Neural crest cell (in vitro differentiated cells): ENCODE results near the gene ABCA6. TPM values are rescaled to one million over a fixed set of nuclear protein-coding genes. Genes with fewer than 3 reads are reported as not detected.
A peak's percentile ranks its signal among the peaks of the same experiment; 100 is the strongest.

Experiments used
- DNase-seq: peaks from one replicate; pipeline ENCODE4 v3.0.0; 2021; ENCODE audit warnings: low read depth, mixed read lengths, low spot score
- H3K27ac Mint-ChIP-seq: one replicate; pipeline ENCODE4 v1.8.0; 2021; ENCODE audit warnings: mild to moderate bottlenecking, mixed read lengths; ENCODE audit not compliant: unreplicated experiment
- H3K27me3 Mint-ChIP-seq: 2 replicates; pipeline ENCODE4 v1.8.0; 2021; ENCODE audit warnings: low read depth, mild to moderate bottlenecking, mixed read lengths
- H3K36me3 Mint-ChIP-seq: 2 replicates; pipeline ENCODE4 v1.8.0; 2021; ENCODE audit warnings: low read depth, mild to moderate bottlenecking, mixed read lengths
- H3K4me1 Mint-ChIP-seq: 2 replicates; pipeline ENCODE4 v1.8.0; 2021; ENCODE audit warnings: mixed read lengths
- H3K4me3 Mint-ChIP-seq: one replicate; pipeline ENCODE4 v1.8.0; 2021; ENCODE audit warnings: mild to moderate bottlenecking, mixed read lengths
- H3K9me3 Mint-ChIP-seq: 2 replicates; pipeline ENCODE4 v1.8.0; 2021; ENCODE audit warnings: mixed read lengths
- total RNA-seq: library from RNA; stranded (reverse); gene quantifications from 2 replicates; pipeline ENCODE4 v1.2.1, GENCODE V29; 2021
- TF ChIP-seq, protein P1 (sequence below): fragments of 200-600 bp; sonication (generic); conservative IDR thresholded peaks from 2 replicates; pipeline ENCODE4 v1.5.0; 2021; ENCODE audit warnings: antibody characterized with exemption, mild to moderate bottlenecking

The ABCA6 gene
- total RNA-seq, 1 donor from 2014 or later: 0.16 TPM

DNA sequence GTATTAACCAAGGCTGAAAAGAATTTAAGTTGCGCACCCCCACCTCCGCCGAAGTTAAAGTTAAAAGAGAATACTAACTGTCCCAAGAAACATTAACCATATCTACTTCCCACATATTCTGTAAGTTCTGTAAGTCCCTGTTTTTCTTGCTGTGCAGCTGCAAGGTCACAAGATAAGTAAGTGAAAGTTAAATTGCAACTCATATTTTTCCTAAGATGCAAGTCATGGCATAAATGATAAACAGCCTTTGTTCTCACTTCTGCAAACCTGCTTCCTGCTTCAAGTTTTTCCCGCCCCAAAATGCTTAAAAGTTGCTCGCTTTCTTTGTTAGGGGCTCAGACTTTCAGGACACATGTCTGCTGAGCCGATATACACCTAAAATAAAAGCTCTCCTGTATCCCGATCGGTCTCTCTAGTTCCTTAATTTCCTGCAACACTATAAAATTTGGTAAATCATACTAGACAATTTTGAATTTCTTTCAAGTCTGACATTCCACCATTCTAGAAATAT, 48.4 kb downstream of the ABCA6 start:
- no peaks in the 10 kb centered on the region for H3K27me3 Mint-ChIP-seq
- H3K4me3 Mint-ChIP-seq: no peak overlapping the region
- no peak for DNase-seq
- TF ChIP-seq, protein P1, sequence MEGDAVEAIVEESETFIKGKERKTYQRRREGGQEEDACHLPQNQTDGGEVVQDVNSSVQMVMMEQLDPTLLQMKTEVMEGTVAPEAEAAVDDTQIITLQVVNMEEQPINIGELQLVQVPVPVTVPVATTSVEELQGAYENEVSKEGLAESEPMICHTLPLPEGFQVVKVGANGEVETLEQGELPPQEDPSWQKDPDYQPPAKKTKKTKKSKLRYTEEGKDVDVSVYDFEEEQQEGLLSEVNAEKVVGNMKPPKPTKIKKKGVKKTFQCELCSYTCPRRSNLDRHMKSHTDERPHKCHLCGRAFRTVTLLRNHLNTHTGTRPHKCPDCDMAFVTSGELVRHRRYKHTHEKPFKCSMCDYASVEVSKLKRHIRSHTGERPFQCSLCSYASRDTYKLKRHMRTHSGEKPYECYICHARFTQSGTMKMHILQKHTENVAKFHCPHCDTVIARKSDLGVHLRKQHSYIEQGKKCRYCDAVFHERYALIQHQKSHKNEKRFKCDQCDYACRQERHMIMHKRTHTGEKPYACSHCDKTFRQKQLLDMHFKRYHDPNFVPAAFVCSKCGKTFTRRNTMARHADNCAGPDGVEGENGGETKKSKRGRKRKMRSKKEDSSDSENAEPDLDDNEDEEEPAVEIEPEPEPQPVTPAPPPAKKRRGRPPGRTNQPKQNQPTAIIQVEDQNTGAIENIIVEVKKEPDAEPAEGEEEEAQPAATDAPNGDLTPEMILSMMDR: no peak
- H3K27ac Mint-ChIP-seq: peak overlapping the region; percentile 83
- H3K36me3 Mint-ChIP-seq: no peaks in the 10 kb centered on the region
- H3K4me1 Mint-ChIP-seq: peaks cover 14% of the 10 kb centered on the region
- H3K9me3 Mint-ChIP-seq: peaks cover 10% of the 10 kb centered on the region

DNA sequence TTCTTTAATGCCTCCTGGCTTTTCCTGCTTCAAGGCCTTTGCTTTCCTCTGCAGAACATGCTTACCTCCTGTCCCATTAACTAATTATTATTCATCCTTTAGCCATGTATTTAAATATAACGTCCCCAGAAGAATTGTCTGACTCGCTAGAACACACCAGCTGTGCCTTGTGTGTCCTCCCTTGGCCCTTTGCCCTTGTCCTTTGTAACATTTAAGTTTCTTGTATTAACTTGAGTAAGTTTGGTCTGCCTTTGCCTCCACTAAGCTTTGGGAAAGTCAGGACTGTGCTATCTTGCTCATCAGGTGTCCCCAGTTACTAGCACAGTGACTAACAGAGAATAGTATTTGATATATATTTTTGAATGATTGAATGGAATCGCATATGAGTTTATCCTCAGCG, 51.3 kb downstream of the ABCA6 start:
- TF ChIP-seq, protein P1: no peak
- peaks cover 10% of the 10 kb centered on the region for H3K9me3 Mint-ChIP-seq
- no peak overlapping the region for H3K4me3 Mint-ChIP-seq
- peaks cover 14% of the 10 kb centered on the region for H3K4me1 Mint-ChIP-seq
- H3K36me3 Mint-ChIP-seq: peaks cover 2% of the 10 kb centered on the region
- DNase-seq: no peak
- H3K27ac Mint-ChIP-seq: no peak overlapping the region
- H3K27me3 Mint-ChIP-seq: no peaks in the 10 kb centered on the region

DNA sequence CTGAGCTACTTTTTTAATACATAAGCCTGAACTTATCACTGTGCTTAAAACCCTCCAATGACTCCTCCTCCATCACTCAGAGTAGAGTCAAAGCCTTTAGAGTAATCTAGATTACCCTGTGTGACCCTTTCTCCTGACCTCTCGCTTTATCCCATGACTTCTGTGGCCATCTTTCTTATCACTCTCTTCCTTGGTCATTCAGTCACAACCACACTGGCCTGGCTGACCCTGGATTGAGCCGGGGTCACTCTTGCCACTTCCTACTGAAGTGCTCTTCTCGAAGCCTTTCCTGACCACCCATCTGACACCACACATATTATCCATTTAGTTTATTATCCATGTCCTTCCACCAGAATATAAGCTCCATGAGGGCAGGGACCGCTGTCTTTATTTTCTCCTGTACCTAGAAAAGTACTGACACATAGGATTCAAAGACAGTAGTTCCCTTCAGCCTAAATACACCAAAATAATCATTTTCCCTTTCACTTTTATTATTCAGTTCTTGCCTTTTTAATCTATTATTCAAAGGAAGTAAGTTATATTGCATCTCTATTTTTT, 53.0 kb downstream of the ABCA6 start:
- TF ChIP-seq, protein P1: no peak
- Mint-ChIP-seq H3K9me3 (peaks cover 8% of the 10 kb centered on the region), H3K4me1 (peaks cover 10% of the 10 kb centered on the region), H3K36me3 (peaks cover 5% of the 10 kb centered on the region), H3K27me3 (no peaks in the 10 kb centered on the region), H3K27ac (no peak overlapping the region), H3K4me3 (no peak overlapping the region)
- no peak for DNase-seq

DNA sequence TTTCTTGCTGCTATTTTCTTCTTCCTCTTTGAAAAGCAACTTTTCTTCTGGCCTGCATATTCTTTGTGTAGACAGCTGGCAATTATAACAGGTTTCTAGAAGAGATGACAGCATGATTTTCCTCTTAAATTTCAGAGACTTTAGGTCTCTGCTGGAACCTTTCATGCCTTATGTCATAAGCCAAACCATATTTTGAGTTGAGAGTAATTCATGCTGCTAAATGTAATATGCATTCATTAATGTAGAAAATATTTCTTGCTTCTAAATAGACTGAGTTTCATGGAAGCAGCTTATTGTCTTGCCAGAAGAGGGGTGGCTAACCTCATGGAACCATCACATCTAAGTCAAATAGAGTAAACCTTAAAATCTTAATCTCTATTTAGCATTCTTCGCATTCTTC, 55.1 kb downstream of the ABCA6 start:
- no peak overlapping the region for H3K27ac Mint-ChIP-seq
- TF ChIP-seq, protein P1: no peak
- H3K9me3 Mint-ChIP-seq: peaks cover 8% of the 10 kb centered on the region
- peaks cover 8% of the 10 kb centered on the region for H3K36me3 Mint-ChIP-seq
- H3K4me1 Mint-ChIP-seq: peaks cover 4% of the 10 kb centered on the region
- H3K4me3 Mint-ChIP-seq: no peak overlapping the region
- H3K27me3 Mint-ChIP-seq: no peaks in the 10 kb centered on the region
- DNase-seq: no peak

DNA sequence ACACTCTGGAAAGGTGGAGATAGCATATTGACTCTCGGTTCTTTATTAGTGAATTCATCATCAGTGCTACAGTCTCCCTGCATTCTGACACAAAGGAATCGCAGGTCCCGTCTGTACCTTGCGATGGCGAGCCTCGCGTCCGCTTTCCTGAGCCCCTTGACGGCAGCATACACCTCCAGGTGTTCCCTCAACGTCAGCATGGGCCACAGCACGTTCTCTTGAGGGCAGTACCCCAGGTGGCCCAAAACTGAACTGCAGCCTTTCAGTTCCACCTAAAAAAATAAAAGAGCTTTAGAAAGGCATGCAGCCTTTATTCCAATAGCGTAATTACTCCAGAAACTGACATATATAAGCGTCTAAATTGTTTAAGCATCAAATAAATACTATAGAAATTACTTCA, 56.8 kb downstream of the ABCA6 start:
- Mint-ChIP-seq H3K36me3 (peaks cover 8% of the 10 kb centered on the region), H3K9me3 (peaks cover 4% of the 10 kb centered on the region), H3K27me3 (no peaks in the 10 kb centered on the region), H3K27ac (no peak overlapping the region), H3K4me1 (no peaks in the 10 kb centered on the region), H3K4me3 (no peak overlapping the region)
- TF ChIP-seq, protein P1: peak; percentile 62
- no peak for DNase-seq
